Left kidney (tissue), 2 donors: Measurements from ENCODE around the gene ATP5PB. TPM values are rescaled to one million over a fixed set of nuclear protein-coding genes. Genes with fewer than 3 reads are reported as not detected.

Experiments
- DNase-seq: peaks from one replicate; pipeline ENCODE4 v3.0.0-alpha.2; 2013
- polyA plus RNA-seq: library from polyadenylated mRNA; unstranded; fragments of 120-200 nt; gene quantifications from one replicate; pipeline ENCODE4 v1.2.1, GENCODE V29; 2013; ENCODE audit not compliant: insufficient read length

Gene ATP5PB
- polyA plus RNA-seq, 1 donor, result 379 TPM

- DNase-seq, result no peak
These were observed 5.2 kb upstream of the ATP5PB start for GRCh38 chr1:111444031-111444430.

GRCh38 chr1:111446546-111446945 lies 2.7 kb upstream of the ATP5PB start:
- no peak for DNase-seq

- no peak for DNase-seq
These were observed 2.0 kb upstream of the ATP5PB start for GRCh38 chr1:111446967-111447892.

- DNase-seq, result peak; percentile 7
These were observed 764 bp upstream of the ATP5PB start for GRCh38 chr1:111448482-111448917.

- DNase-seq, result no peak
These were observed 396 bp downstream of the ATP5PB start for GRCh38 chr1:111449703-111450017.

GRCh38 chr1:111450185-111450584 lies 921 bp downstream of the ATP5PB start:
- DNase-seq, result no peak

- no peak for DNase-seq
These were observed 3.3 kb downstream of the ATP5PB start for GRCh38 chr1:111452581-111452980.

GRCh38 chr1:111453706-111454105 lies 4.4 kb downstream of the ATP5PB start:
- no peak for DNase-seq

GRCh38 chr1:111454859-111455641 lies 5.8 kb downstream of the ATP5PB start:
- no peak for DNase-seq

- no peak for DNase-seq
These were observed 6.4 kb downstream of the ATP5PB start for GRCh38 chr1:111455642-111456031.

GRCh38 chr1:111461765-111462164 lies 12.5 kb downstream of the ATP5PB start:
- DNase-seq, result no peak

GRCh38 chr1:111462370-111463028 lies 13.2 kb downstream of the ATP5PB start:
- DNase-seq, result no peak

- DNase-seq, result no peak
These were observed 13.9 kb downstream of the ATP5PB start for GRCh38 chr1:111463029-111463683.

- DNase-seq, result no peak
These were observed 16.5 kb downstream of the ATP5PB start for GRCh38 chr1:111465754-111466153.

- DNase-seq, result no peak
These were observed 17.2 kb downstream of the ATP5PB start for GRCh38 chr1:111466480-111466879.

- no peak for DNase-seq
These were observed 18.8 kb downstream of the ATP5PB start for GRCh38 chr1:111467865-111468716.

GRCh38 chr1:111468717-111469100 lies 19.4 kb downstream of the ATP5PB start:
- DNase-seq, result no peak

- no peak for DNase-seq
These were observed 20.3 kb downstream of the ATP5PB start for GRCh38 chr1:111469539-111469938.

GRCh38 chr1:111470596-111470995 lies 21.3 kb downstream of the ATP5PB start:
- DNase-seq, result no peak

- DNase-seq, result no peak
These were observed 21.7 kb downstream of the ATP5PB start for GRCh38 chr1:111471012-111471411.

GRCh38 chr1:111471538-111471937 lies 22.3 kb downstream of the ATP5PB start:
- no peak for DNase-seq
